ENCODE data around the gene DNAJC18.

The DNAJC18 gene

DNA sequence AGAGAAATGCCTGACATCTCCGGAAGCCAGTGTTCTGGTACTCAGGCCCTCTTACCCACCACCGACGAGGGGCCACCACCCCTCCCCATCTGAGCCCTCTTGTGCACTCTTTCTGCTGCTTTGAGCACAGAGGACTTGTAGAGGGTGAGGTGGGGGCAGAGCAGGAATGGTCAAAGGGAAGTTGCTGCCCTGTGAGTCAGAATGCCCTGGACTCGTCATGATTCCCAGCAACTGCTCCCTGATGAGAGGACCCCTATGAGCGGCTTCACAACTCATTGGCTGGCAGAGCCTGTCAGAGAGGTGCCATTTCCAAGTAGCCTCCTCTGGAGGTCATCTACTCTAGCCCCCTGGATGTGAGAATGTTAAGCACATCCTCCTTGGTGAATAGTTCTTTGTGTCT is 22.4 kb upstream of the DNAJC18 start:
- in situ Hi-C loops (cut with HindIII; ENCODE audit: low sequenced_read_pairs) = no loop called here

- in situ Hi-C loops (cut with HindIII; ENCODE audit: low sequenced_read_pairs) = no loop called here
Observed at GRCh38 chr5:139461176-139461575, 21.9 kb upstream of the DNAJC18 start.

- in situ Hi-C loops (cut with HindIII; ENCODE audit: low sequenced_read_pairs) = no loop called here
Observed at GRCh38 chr5:139460455-139460854, 21.1 kb upstream of the DNAJC18 start.

GRCh38 chr5:139459451-139459934 is 20.2 kb upstream of the DNAJC18 start:
- in situ Hi-C loops (cut with HindIII; ENCODE audit: low sequenced_read_pairs) = no loop called here

DNA sequence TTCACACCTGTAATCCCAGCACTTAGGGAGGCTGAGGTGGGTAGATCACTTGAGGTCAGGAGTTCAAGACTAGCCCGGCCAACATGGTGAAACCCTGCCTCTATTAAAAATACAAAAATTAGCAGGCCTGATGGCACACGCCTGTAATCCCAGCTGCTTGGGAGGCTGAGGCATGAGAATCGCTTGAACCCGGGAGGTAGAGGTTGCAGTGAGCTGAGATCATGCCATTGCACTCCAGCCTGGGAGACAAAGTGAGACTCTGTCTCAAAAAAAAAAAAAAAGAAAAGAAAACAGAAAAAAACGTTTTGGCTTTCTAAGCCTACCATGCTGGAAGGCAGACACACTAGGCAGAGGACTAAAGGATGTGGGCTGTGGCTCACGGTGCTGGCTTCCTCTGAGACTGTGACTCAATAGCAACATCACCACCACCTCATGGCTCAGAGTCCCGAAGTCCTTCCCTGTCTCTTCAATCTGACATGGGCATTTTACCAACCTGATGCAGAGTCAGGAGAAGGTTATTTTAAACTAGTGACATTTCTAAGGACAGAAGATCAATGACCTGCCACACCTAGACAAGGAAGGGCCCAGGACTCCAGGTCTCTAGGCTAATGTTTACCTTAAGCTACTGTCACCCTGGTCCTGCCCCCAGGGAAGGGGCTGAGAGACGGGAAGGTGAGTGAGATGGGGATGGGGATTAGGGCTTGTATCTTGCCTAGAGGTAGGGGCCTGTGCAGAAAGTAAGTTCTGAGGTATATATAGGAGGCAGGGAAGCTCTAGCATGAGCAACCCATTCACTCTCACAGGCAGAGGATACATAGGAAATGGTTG is 19.5 kb upstream of the DNAJC18 start:
- in situ Hi-C loops (cut with HindIII; ENCODE audit: low sequenced_read_pairs) = no loop called here

- in situ Hi-C loops (cut with HindIII; ENCODE audit: low sequenced_read_pairs) = no loop called here
Observed at GRCh38 chr5:139457653-139458306, 18.5 kb upstream of the DNAJC18 start.

DNA sequence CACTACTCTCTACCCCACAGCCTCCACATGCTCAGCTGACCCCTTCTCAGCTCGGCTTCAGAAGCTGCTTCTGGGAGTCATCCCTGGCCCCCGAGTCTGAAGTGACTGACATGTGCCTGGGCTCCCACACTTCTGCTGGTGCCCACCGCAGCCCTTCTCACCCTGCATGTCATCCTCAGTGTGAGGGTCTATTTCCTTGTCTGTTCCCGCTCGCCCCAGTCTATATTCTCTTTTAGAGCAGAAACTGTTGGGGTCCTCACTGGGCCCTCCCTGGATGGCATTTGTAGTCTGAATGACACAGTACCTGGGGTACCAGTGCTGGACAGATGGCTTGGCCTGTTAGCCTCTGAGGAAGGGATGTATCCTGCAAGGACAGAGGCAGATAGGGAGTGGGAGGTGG is 17.9 kb upstream of the DNAJC18 start:
- in situ Hi-C loops (cut with HindIII; ENCODE audit: low sequenced_read_pairs) = no loop called here

DNA sequence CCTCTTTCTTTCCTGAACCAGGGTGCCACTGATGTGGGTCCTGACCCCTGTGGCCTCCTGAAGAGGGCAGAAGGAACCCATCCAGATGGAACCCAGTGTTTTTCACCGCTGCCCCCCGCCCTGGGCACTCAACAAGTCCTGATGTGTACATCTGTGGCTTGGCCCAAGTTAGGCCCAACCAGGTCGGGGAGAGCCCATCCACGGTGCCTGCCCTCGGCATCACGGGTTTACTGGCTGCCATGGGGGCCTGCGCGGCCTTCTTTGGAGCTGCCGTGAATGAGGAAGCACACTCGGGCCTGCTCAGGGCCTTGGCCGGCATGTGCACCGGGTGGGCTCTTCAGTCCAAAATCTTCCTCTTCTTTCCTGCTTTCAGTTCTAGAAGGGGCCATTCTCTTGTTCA is 17.5 kb upstream of the DNAJC18 start:
- in situ Hi-C loops (cut with HindIII; ENCODE audit: low sequenced_read_pairs) = no loop called here

GRCh38 chr5:139454568-139455290 is 15.4 kb upstream of the DNAJC18 start:
- in situ Hi-C loops (cut with HindIII; ENCODE audit: low sequenced_read_pairs) = no loop called here

- in situ Hi-C loops (cut with HindIII; ENCODE audit: low sequenced_read_pairs) = no loop called here
Observed at GRCh38 chr5:139453683-139454567, 14.6 kb upstream of the DNAJC18 start.

GRCh38 chr5:139451878-139452660 is 12.7 kb upstream of the DNAJC18 start:
- in situ Hi-C loops (cut with HindIII; ENCODE audit: low sequenced_read_pairs) = no loop called here

DNA sequence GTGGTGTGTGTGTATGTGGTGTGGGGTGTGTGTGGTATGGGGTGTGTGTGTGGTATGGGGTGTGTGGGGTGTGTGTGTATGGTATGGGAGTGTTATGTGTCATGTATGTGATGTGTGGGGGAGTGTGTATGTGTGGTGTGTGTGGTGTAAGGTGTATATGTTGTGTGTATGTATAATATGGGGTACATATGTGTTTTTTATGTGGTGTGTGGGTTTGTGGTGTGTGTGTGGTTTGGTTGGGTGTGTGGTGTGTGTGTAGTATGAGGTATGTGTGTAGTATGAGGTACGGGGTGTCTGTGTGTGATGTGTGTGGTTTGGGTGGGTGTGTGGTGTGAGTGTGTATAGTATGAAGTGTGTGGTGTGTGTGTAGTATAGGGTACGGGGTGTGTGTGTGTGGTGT is 11.9 kb upstream of the DNAJC18 start:
- in situ Hi-C loops (cut with HindIII; ENCODE audit: low sequenced_read_pairs) = no loop called here

DNA sequence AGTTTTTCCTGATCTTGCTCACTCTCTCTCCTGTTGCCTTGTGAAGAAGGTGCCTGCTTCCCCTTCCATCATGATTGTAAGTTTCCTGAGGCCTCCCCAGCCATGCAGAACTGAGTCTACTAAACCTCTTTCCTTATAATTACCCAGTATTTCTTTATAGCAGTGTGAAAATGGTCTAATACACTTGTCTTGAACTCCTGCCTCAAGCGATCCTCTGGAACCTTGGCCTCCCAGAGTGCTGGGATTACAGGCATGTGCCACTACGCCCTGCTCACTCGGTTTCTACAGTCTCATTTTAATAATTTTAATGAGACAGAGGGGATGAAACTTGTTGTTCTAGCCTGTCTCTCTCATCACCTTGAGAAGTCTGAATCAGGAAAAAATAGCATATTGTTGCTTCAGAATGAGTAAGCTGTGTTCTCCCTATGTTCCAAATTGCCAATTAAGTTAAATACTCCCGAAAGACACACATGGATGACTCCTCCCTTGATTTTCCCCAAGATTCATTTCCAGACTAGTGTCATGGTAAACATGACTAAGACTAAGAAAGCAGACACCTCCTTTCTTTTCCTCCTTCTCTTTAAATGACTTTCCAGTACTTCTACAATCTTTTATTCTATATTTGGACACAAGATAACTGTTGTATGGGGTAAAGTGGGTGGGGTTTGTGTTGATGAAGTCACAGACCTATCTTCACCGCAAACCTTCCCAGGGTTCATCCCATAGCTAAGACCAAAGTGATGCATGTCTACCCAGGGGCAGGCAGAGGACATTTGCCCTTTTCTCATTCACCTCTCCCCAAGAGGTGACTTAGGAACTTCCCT is 7.8 kb upstream of the DNAJC18 start:
- in situ Hi-C loops (cut with HindIII; ENCODE audit: low sequenced_read_pairs) = loop anchor here (25.0 kb wide), 1 partner anchor 315 kb away; no protein-coding TSS in a partner anchor

- in situ Hi-C loops (cut with HindIII; ENCODE audit: low sequenced_read_pairs) = loop anchor here (25.0 kb wide), 1 partner anchor 317 kb away; no protein-coding TSS in a partner anchor
Observed at GRCh38 chr5:139445325-139446170, 6.2 kb upstream of the DNAJC18 start.

DNA sequence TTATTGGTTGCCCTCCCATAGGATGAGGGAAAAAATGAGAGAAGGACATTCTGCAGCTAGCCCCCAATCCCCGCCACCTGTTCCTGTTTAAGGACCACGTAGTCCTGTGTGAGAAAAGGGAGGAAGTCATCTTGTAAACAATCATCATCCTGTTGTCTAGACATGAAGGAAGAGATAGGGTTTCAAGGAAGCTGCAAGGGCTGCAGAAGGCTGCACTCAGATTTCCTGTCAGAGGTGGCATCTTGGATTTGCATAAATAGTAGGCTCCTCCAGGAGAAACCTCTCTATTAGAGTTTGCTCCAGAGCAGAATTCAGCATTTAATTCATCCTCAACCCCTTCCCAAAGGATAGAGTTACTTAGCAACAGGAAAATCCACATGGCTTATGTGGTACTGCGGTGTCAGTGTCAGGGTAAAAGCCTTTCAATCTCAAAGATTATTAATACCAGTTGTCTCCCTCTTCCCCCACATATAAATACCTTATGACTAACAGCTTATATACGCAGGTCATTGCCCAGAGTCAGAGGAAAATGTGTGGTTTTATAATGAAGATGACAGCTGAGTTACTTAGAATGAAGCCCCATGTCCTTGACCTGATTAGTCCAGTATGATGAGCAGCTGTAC is 4.6 kb upstream of the DNAJC18 start:
- in situ Hi-C loops (cut with HindIII; ENCODE audit: low sequenced_read_pairs) = loop anchor here (25.0 kb wide), 1 partner anchor 318 kb away; no protein-coding TSS in a partner anchor

GRCh38 chr5:139440416-139440815 is 1.1 kb upstream of the DNAJC18 start:
- in situ Hi-C loops (cut with HindIII; ENCODE audit: low sequenced_read_pairs) = loop anchor here (25.0 kb wide), 1 partner anchor 322 kb away; no protein-coding TSS in a partner anchor

DNA sequence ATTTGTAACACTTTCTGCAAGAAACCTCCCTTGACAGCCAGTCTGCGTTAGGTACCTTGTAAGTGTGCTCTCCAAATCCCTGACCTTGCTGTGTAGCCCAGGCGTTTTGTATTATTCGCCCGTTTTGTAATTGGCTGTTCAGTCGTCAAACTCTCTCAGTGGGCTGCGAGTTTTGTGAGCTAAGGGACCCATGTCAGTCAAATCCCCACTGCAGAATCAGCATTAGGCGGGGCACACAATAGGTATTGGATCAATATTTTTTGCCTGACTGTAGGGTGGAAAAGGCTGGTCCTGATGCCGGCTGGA is 665 bp downstream of the DNAJC18 start:
- in situ Hi-C loops (cut with HindIII; ENCODE audit: low sequenced_read_pairs) = loop anchor here (5.0 to 25.0 kb wide), 3 partner anchors 59 to 324 kb away; no protein-coding TSS in a partner anchor
